Body of pancreas (tissue), 4 donors: ENCODE data around the gene PALM2AKAP2.

Experiments
- CTCF ChIP-seq, 7 experiments: fragments of 450-650 bp in 4 of 7; fragments of 200-600 bp in 3 of 7; sonication (generic) in 3 of 7; IDR thresholded peaks; one replicate each; pipeline ENCODE4 v1.5.1; 2016 to 2019; ENCODE audit warnings: antibody characterized with exemption in 7 of 7
- POLR2A ChIP-seq, 3 donors: fragments of 450-650 bp; IDR thresholded peaks; one replicate each; pipeline ENCODE4 v1.6.1; 2016; ENCODE audit warnings: antibody characterized with exemption in 3 of 3, mild to moderate bottlenecking in 2 of 3

GRCh38 chr9:109796078-109796477, 16.1 kb downstream of the PALM2AKAP2 start:
- TF ChIP-seq POLR2A (IDR thresholded peaks at IDR 0.05) (no peak), CTCF (IDR thresholded peaks at IDR 0.05) (no peak)
